NCI-H510A treated with DMSO at 0.1 percent for 48 hours (cell line): Measurements from ENCODE around the gene AREL1.

ENCODE experiments used
- DNase-seq: peaks from one replicate; lab custom pipeline; 2025; lab: John Stamatoyannopoulos, UW

Gene AREL1

GRCh38 chr14:74697543-74697942, 15.3 kb downstream of the AREL1 start:
- DNase-seq = no peak

DNA sequence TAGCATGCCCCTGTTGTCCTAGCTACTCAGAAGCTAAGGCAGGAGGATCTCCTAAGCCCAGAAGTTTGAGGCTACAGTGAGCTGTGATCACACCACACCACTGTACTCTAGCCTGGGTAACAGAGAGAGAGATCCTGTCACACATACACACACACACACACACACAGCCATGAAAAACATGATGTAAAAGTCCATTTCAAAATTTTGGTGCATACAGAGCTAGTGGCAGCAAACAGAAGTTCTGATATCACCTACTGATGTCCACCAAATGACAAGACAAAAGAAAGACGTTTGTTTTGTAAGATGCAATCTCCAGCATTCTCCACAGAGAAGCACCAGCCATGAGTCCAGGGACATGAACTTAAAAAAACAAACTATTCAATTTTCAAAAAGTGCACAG, 15.9 kb downstream of the AREL1 start:
- DNase-seq = no peak

GRCh38 chr14:74695406-74695805, 17.5 kb downstream of the AREL1 start:
- DNase-seq = no peak

DNA sequence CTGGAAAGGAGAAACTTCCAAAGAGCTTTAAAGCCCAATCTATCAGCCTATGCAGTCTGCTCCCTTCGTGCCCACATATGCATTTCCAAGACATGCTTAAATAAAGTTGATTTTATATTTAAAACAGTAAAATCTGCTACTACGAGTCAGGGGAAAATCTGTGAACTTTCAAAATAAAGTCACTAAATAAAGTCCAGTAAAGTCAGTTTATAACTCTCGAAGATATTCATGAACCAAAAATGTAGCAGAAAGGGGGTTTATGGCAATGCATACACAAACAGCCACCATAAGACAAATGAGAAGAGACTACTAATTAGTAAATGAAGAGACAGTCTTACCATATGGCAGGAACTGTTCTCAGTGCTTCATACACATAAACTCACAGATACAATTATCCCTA, 19.7 kb downstream of the AREL1 start:
- no peak for DNase-seq

DNA sequence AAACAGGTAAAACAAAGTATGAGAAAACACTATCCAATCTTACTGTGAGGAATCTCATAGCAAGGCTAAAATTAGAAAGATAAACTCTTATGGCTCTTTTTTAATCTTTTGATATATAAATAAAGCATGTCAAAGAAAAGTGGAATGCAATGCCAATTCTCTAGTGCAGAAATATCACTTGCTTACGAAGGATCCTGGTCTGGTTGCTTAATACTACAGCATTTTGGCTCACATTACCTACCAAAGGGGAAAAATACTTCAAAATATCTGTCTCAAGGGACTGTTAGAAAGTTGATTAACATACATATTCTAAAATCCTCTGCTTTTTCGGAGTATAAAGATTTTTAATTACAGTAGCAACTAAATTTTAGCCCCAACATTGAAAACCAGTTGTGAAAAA, 21.4 kb downstream of the AREL1 start:
- no peak for DNase-seq

DNA sequence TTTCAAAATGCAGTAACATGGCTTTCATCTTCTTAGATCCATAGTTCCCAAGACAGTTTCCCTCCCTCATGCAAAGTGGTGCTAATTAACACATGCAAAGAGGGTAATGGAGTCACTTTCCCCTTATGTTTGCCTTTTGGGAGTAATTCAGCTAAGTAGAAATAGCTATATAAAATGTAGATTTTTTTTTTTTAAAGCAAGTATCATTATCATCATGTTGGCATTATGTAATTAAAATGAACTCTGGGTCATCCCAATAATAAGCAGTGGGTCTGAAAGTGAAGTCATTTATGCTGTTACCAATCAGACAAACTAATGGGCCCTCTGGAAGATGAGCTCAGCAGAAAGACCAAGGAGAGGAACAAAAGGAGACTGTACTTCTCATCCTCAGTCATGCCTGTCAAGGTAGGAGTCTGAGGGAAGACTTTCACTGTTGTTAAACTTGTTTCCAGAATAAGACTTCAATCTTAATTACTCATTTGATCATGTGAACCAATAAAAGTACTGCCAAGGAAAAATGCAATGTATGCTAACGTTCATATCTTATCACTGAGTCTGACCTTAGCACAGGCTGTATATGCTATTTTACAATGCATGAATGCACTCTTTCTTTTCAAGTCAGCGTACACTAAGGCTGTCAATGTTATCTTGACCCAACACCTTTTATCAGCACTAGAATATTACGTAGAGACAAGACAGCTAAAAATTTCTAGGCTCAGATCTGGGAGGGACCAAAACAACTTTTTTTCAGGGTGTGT, 26.8 kb downstream of the AREL1 start:
- no peak for DNase-seq

DNA sequence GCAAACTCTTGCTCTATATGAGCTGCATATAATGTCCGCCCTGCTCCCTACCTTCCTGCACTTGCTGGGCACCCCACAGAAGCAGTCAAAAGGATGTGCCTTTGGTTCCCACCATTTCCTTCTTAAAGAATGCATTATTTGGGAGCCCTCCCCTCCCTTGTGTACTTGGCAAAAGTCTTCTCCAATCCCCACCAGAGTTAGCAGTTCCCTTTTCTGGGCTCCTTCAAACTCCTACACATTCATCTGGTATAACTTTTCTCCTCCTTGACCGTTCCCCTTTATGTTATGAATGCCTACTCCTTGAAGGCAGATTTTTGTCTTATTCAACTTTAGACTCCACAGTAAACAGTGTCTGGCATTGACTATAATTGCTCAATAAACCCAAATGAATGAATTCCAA, 27.8 kb downstream of the AREL1 start:
- DNase-seq = no peak

DNA sequence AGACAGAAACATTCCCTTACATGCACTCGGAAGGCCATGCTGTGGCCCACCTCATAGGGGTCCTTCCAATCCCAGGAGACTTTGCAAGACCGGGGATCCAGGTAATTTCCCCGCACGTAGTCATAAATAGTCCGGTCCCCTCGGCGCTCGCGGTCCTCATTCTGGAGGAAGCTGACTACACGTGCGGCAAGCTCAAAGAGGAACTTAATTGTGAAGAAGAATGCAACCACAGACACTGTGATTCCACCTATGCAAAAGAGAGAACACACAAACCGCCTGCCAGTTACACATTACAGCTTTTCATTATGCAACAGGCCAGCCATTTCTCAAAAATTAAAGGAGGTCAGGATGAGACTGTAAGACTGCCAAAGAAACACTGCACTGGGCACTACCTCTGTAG, 28.4 kb downstream of the AREL1 start:
- no peak for DNase-seq

GRCh38 chr14:74683406-74683805, 29.5 kb downstream of the AREL1 start:
- DNase-seq = no peak

GRCh38 chr14:74682169-74682952, 30.5 kb downstream of the AREL1 start:
- DNase-seq = no peak

DNA sequence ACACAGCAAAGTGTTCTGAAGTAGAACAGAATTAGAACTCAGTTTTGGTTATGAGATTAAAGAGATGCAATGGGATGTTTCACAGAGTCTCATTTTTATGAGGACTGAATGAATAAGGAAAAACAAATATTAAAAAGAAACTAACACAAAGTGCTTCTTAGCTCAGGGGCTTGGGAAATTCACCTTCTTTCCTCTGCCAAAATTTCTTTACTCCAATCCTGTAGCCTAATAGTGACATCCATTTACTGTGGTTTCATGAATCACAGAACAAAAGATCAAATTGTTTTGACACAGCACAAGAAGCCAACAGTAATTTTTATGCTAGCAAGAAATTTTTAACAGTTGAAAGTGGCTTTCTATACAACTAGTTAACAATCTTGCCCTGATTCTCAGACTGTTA, 37.7 kb downstream of the AREL1 start:
- no peak for DNase-seq

DNA sequence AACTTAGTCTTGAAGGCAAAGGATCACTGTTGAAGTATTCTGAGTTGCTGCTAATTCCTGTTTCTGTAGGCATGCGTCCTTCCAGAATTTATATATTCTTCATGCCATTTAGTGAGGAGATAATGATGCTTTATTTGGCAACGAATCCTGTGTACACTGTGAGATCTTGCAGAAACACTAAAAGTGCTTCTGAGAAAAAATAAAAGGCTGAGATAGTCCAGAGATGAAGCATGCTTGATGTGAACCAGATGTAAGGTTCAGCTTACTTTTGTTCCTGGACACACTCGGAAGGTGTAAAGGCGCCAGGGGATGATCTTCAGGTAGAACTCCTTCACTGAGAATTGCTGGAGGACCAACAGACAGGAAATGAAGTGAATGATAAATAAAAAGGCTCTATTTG, 39.1 kb downstream of the AREL1 start:
- DNase-seq = no peak

- DNase-seq = no peak
These were observed 41.1 kb downstream of the AREL1 start for GRCh38 chr14:74671789-74672188.

DNA sequence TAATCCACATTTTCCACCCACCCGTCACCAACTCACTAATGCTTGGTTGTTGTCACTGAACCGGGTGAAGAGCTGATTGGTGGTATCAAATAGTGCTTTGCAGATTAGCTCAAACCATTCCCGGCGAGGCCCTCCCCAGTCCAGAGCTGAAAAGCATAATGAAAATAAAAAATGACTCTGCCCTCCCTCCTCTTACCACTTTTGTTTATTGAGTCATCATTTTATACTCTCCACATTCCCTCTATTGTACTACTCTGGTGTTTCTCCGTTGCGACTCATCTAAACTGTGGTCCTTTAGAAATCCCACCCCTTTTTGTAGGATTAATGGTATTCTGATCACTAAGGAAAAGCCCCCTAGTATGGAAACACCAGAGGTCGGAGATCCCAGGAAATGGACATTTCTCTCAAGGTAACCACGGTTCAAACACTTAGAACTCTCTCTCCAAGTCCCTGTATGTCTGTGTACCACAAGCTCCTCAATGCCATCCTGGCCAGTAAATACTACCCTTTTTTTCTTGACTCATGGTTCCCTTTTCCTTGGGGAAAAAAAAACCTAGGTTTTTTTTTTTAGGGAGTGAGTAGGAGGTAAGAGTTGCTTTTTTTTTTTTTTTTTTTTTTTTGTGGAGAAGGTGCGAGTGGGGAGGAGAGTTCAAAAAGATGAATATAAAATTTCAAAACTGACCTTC, 42.0 kb downstream of the AREL1 start:
- DNase-seq = no peak

- no peak for DNase-seq
These were observed 43.0 kb downstream of the AREL1 start for GRCh38 chr14:74669846-74670245.

GRCh38 chr14:74669256-74669655, 43.6 kb downstream of the AREL1 start:
- DNase-seq = no peak

- DNase-seq = no peak
These were observed 45.1 kb downstream of the AREL1 start for GRCh38 chr14:74667758-74668157.

DNA sequence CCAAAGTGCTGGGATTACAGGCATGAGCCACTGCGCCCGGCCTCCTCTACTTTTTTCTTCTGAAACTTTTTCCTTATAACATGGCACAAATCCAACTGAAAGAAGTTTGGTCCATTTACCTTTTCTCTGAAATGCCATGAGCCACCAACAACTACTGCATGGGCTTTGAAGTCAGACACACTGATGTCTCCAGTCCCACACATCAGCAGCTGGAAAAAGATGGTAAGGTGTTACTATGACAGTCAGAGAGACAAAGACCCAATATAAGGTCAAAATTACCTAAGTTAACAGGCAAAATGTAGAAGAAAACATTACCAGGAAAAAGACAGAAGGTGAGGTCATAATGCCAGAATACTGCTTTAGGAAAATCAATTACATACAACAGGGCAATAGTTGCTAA, 48.2 kb downstream of the AREL1 start:
- no peak for DNase-seq

DNA sequence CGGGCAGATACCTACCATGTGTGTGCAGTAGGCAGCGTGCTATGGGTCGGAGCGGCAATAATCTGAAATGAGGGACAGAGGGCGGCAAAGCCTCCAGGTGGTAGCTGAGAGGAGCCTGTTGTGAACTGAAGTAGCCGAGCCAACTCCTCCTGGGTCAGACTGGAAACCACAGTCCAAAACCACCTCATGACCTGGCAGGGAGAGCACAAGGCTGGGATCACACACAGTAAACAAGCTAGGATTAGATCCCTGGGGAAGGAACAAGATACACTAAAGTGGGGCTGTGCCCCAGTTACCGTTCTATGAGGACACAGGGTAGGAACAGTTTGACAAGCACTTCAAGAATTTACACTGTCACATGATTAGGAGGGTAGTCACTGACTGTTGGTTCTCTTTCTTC, 49.0 kb downstream of the AREL1 start:
- no peak for DNase-seq

DNA sequence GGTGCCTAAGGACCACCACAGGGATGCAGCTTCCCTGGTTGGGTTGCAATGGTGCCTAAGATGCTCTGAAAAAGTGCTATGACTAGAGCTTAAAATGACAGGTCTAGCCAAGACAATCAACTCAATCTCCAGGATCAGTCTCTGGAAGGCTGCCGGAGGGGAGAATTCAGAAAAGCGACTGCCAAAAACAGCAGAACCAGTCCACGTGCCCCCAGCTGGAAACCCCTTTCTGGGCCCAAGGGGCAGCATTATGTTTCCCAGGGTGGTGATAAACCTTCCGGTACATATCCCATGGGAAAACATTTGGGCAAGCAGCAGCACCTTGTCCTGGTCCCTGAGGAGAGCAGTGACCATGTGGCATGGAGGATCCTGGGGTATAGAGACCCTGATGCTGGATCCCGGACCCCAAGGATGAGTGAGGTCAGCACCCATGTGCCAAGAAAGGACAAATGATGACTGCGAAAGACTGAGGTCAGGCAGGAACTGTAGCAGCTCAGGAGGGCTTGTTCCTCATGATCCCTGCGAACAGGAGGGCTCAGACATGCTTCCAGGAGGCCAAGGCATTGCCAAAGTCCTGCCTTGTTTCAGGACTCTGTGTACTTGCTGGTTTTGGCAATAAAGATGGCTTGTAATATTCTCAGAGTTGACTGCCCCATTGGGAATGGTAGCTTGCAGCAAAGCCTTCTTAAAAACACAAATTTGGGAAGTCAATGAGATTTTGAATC, 51.0 kb downstream of the AREL1 start:
- DNase-seq = no peak

GRCh38 chr14:74660863-74661262, 52.0 kb downstream of the AREL1 start:
- DNase-seq = no peak

DNA sequence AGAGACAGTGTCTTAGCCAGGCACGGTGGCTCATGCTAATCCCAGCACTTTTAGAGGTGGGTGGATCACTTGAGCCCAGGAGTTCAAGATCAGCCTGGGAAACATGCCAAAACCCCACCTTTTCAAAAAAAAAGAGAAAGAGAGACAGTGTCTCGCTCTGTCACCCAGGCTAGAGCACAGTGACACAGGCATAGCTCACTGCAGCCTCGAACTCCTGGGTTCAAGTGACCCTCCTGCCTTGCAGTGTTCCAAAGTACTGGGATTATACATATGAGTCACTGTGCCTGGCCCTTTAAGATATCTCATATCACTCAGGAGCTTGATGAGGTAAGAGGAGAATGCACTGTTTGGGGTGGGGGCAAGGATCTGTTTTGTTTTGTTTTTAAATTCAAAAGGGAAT, 52.7 kb downstream of the AREL1 start:
- DNase-seq = no peak
